ENCODE data around the gene FOXP1. TPM values are rescaled to one million over a fixed set of nuclear protein-coding genes. Genes with fewer than 3 reads are reported as not detected.

The FOXP1 gene
- total and polyA plus RNA-seq, 2 of the 13 experiments (the other 11 are each of a cell fraction or from before 2014, with no cell fraction given) = 40.4 to 59.0 TPM

- TF ChIP-seq PBX3 (CRISPR knock-in tag; IDR thresholded peaks at IDR 0.05; ENCODE audit: borderline replicate concordance) (no peak), ZNF776 (CRISPR knock-in tag; IDR thresholded peaks at IDR 0.05) (no peak), ZSCAN9 (CRISPR knock-in tag; IDR thresholded peaks at IDR 0.05; ENCODE audit: borderline replicate concordance) (no peak)
Observed at GRCh38 chr3:70981231-70981880, 602.2 kb downstream of the FOXP1 start (continued).

GRCh38 chr3:70980646-70981170 lies 602.8 kb downstream of the FOXP1 start:
- Histone ChIP-seq H3K27ac (ENCODE audit: extremely low read length, insufficient read depth, low read length) (no peak overlapping the region), H4K20me1 (ENCODE audit: insufficient read depth, low read length) (no peaks in the 10 kb centered on the region), H3K9me3 (ENCODE audit: low read length) (no peaks in the 10 kb centered on the region), H3K79me2 (ENCODE audit: insufficient read depth, low read length) (no peaks in the 10 kb centered on the region), H3K9ac (ENCODE audit: insufficient read depth, low read depth, low read length) (no peak overlapping the region), H2AFZ (ENCODE audit: low read length) (no peak overlapping the region), H3K4me3 (replicated peaks in 1 of 3; ENCODE audit: insufficient read depth in 1 of 3, low read depth in 2 of 3, low read length in 3 of 3) (no peak overlapping the region), H3K27me3 (ENCODE audit: control insufficient read depth in 1 of 2, insufficient read depth in 2 of 2, low read length in 2 of 2) (no peaks in the 10 kb centered on the region), H3K4me2 (ENCODE audit: low read depth, low read length) (no peak overlapping the region), H3K4me1 (ENCODE audit: insufficient read depth, low read length) (peaks cover 11% of the 10 kb centered on the region; the same call in 1 of the 2 replicates), H3K36me3 (replicated peaks in 1 of 2; ENCODE audit: control insufficient read depth in 1 of 2, insufficient read depth in 2 of 2, low read length in 2 of 2) (peaks cover 25 to 51% of the 10 kb centered on the region in 2 experiments)
- in situ Hi-C loops (cut with HindIII; ENCODE audit: extremely low pct_ligation_motif_present, low pct_unique_long_range_greater_than_20kb) (no loop called here), intact Hi-C loops (cut with micrococcal nuclease; ENCODE audit: unreplicated experiment) (no loop called here)
- BruUV-seq (replicated peaks) = no TSS peak
- POLR2A ChIA-PET = no interaction called here
- CTCF ChIA-PET (ENCODE audit: low intra/inter-chr PET ratio, low total read pairs) = no interaction called here
- FAIRE-seq = no peak
- no peak for DNase-seq (ENCODE audit: low spot score)
- no peak for TF ChIP-seq KDM2A (CRISPR knock-in tag; IDR thresholded peaks at IDR 0.05; ENCODE audit: borderline replicate concordance, low read depth)
- TF ChIP-seq ZNF878 (CRISPR knock-in tag; IDR thresholded peaks at IDR 0.05) = no peak
- 90% methylated on average over 8 of the region's 8 CpGs for WGBS (ENCODE audit: low lambda C conversion rate)
- ATAC-seq = no peak
